GM19455 (cell line): ENCODE data around the gene C3orf85.

Source experiments
- ATAC-seq: cut with Tn5 transposase; IDR thresholded peaks from one replicate; pipeline ENCODE4 v1.9.1; 2021; ENCODE audit not compliant: unreplicated experiment

Gene C3orf85

GRCh38 chr3:109149078-109149477 is 12.6 kb downstream of the C3orf85 start:
- no peak for ATAC-seq

- ATAC-seq = no peak
Measured at GRCh38 chr3:109152320-109152719, 15.8 kb downstream of the C3orf85 start.

GRCh38 chr3:109154979-109155378 is 18.5 kb downstream of the C3orf85 start:
- no peak for ATAC-seq

GRCh38 chr3:109155828-109156227 is 19.3 kb downstream of the C3orf85 start:
- no peak for ATAC-seq

- no peak for ATAC-seq
Measured at GRCh38 chr3:109161487-109162123, 25.1 kb downstream of the C3orf85 start.

GRCh38 chr3:109165905-109166304 is 29.4 kb downstream of the C3orf85 start:
- no peak for ATAC-seq

- no peak for ATAC-seq
Measured at GRCh38 chr3:109171479-109171878, 35.0 kb downstream of the C3orf85 start.

- ATAC-seq = no peak
Measured at GRCh38 chr3:109175411-109175810, 38.9 kb downstream of the C3orf85 start.

GRCh38 chr3:109176726-109177125 is 40.2 kb downstream of the C3orf85 start:
- ATAC-seq = no peak

GRCh38 chr3:109177908-109178307 is 41.4 kb downstream of the C3orf85 start:
- ATAC-seq = no peak

- ATAC-seq = no peak
Measured at GRCh38 chr3:109178708-109179107, 42.2 kb downstream of the C3orf85 start.

- no peak for ATAC-seq
Measured at GRCh38 chr3:109184726-109185125, 48.2 kb downstream of the C3orf85 start.

GRCh38 chr3:109187390-109187789 is 50.9 kb downstream of the C3orf85 start:
- ATAC-seq = no peak

- ATAC-seq = no peak
Measured at GRCh38 chr3:109188741-109189140, 52.2 kb downstream of the C3orf85 start.

- ATAC-seq = no peak
Measured at GRCh38 chr3:109191421-109191820, 54.9 kb downstream of the C3orf85 start.

- ATAC-seq = no peak
Measured at GRCh38 chr3:109195815-109196214, 59.3 kb downstream of the C3orf85 start.
